Sigmoid colon (tissue), 7 donors: ENCODE measurements around the gene SORBS1. TPM values are rescaled to one million over a fixed set of nuclear protein-coding genes. Genes with fewer than 3 reads are reported as not detected.
A peak's percentile ranks its signal among the peaks of the same experiment; 100 is the strongest.

ENCODE experiments used
- DNase-seq: peaks from one replicate; pipeline ENCODE4 v3.0.0-alpha.2; 2019
- H3K27ac ChIP-seq, 4 donors: fragments of 200-600 bp; sonication (generic); one replicate each; pipeline ENCODE4 v1.5.1; 2016 to 2019; ENCODE audit warnings: mild to moderate bottlenecking in 1 of 4
- H3K27me3 ChIP-seq, 3 donors: fragments of 200-600 bp; sonication (generic); one replicate each; pipeline ENCODE4 v1.5.1; 2019; ENCODE audit warnings: mild to moderate bottlenecking in 1 of 3
- H3K36me3 ChIP-seq, 4 donors: fragments of 200-600 bp; sonication (generic); one replicate each; pipeline ENCODE4 v1.5.1; 2016 to 2019
- H3K4me1 ChIP-seq, 4 donors: fragments of 200-600 bp; sonication (generic); one replicate each; pipeline ENCODE4 v1.5.1; 2017 to 2019
- H3K4me3 ChIP-seq, 4 donors: fragments of 200-600 bp; sonication (generic); one replicate each; pipeline ENCODE4 v1.5.1; 2017 to 2019; ENCODE audit warnings: mild to moderate bottlenecking in 2 of 4, moderate library complexity in 1 of 4
- H3K9me3 ChIP-seq, 4 donors: fragments of 200-600 bp in 3 of 4; sonication (generic) in 3 of 4; one replicate each; pipeline versions ENCODE4 v1.5.1 to v1.6.1; 2013 to 2019
- EP300 ChIP-seq, 4 donors: sonication (generic); formaldehyde crosslinking; IDR thresholded peaks; one replicate each; pipeline ENCODE4 v1.6.1; 2017; ENCODE audit warnings: antibody characterized with exemption in 4 of 4
- POLR2A ChIP-seq, 2 donors: fragments of 450-650 bp; IDR thresholded peaks; one replicate each; pipeline ENCODE4 v1.6.1; 2016; ENCODE audit warnings: antibody characterized with exemption in 2 of 2, mild to moderate bottlenecking in 2 of 2, moderate library complexity in 2 of 2
- POLR2AphosphoS5 ChIP-seq, 4 donors: sonication (generic); formaldehyde crosslinking; IDR thresholded peaks; one replicate each; pipeline ENCODE4 v1.6.1; 2017; ENCODE audit warnings: antibody characterized with exemption in 4 of 4
- WGBS, 2 donors: extraction: QIAGEN DNeasy Blood & Tissue Kit; methylation state at CpG; one replicate each; pipeline ENCODE4 v1.1.7; 2013; 5-methylcytosine and 5-hydroxymethylcytosine counted together
- intact Hi-C: fragments of 100-400 bp; cut with DNase I; formaldehyde crosslinking; loops from one replicate; pipeline ENCODE4 v1.15.1; 2023
- polyA plus RNA-seq, 3 donors: library from polyadenylated mRNA; stranded (reverse); fragments of 200-250 nt; gene quantifications; one replicate each; pipeline ENCODE4 v1.2.3, GENCODE V29; 2013
- total RNA-seq, 4 donors: library from RNA; depleted of rRNA; stranded (reverse); fragments of >200 nt; gene quantifications; one replicate each; pipeline ENCODE4 v1.1.0, GENCODE V29; 2016
- TF ChIP-seq, protein P1 (sequence below), 4 experiments: fragments of 450-650 bp in 3 of 4; fragments of 200-600 bp in 1 of 4; IDR thresholded peaks; one replicate each; pipeline ENCODE4 v1.5.1; 2016 to 2019; ENCODE audit warnings: antibody characterized with exemption in 4 of 4, mild to moderate bottlenecking in 3 of 4, moderate library complexity in 2 of 4
- donor health status: healthy with polysubstance abuse.
- donor health status: Bipolar disorder and iron deficiency.
- donor health status: healthy.

Gene SORBS1
- total and polyA plus RNA-seq, 7 donors = 8.1 to 1,403 (median 664) TPM

- WGBS, 2 donors = 7 to 41% methylated on average over 14 of the region's 14 CpGs
- Histone ChIP-seq H3K27ac (peak overlapping the region; percentile 68 to 81 (median 75)), H3K27me3 (peaks cover 0 to 16% (median 5%) of the 10 kb centered on the region in 3 donors), H3K9me3 (no peaks in the 10 kb centered on the region), H3K36me3 (no peaks in the 10 kb centered on the region), H3K4me1 (peaks cover 0 to 42% (median 7%) of the 10 kb centered on the region in 4 donors), H3K4me3 (peak overlapping the region; percentile 68 to 86 (median 70))
- no peak for TF ChIP-seq EP300 (IDR thresholded peaks at IDR 0.05)
- no peak for TF ChIP-seq POLR2AphosphoS5 (IDR thresholded peaks at IDR 0.05)
- no peak for TF ChIP-seq POLR2A (IDR thresholded peaks at IDR 0.05)
- TF ChIP-seq, protein P1, sequence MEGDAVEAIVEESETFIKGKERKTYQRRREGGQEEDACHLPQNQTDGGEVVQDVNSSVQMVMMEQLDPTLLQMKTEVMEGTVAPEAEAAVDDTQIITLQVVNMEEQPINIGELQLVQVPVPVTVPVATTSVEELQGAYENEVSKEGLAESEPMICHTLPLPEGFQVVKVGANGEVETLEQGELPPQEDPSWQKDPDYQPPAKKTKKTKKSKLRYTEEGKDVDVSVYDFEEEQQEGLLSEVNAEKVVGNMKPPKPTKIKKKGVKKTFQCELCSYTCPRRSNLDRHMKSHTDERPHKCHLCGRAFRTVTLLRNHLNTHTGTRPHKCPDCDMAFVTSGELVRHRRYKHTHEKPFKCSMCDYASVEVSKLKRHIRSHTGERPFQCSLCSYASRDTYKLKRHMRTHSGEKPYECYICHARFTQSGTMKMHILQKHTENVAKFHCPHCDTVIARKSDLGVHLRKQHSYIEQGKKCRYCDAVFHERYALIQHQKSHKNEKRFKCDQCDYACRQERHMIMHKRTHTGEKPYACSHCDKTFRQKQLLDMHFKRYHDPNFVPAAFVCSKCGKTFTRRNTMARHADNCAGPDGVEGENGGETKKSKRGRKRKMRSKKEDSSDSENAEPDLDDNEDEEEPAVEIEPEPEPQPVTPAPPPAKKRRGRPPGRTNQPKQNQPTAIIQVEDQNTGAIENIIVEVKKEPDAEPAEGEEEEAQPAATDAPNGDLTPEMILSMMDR (IDR thresholded peaks at IDR 0.05) = no peak
- intact Hi-C loops = loop anchor here (5.0 kb wide), 1 partner anchor 43 kb away; no protein-coding TSS in a partner anchor
- no peak for DNase-seq
Observed at GRCh38 chr10:95289921-95290421, 271.2 kb downstream of the SORBS1 start.

- Histone ChIP-seq H3K9me3 (no peaks in the 10 kb centered on the region), H3K27me3 (peaks cover 0 to 16% (median 5%) of the 10 kb centered on the region in 3 donors), H3K36me3 (no peaks in the 10 kb centered on the region), H3K27ac (peak overlapping the region; percentile 68 to 81 (median 75)), H3K4me3 (peak overlapping the region; percentile 68 to 86 (median 70)), H3K4me1 (peaks cover 0 to 37% (median 7%) of the 10 kb centered on the region in 4 donors)
- TF ChIP-seq POLR2AphosphoS5 (IDR thresholded peaks at IDR 0.05) = no peak
- TF ChIP-seq, protein P1 (IDR thresholded peaks at IDR 0.05) = no peak
- TF ChIP-seq EP300 (IDR thresholded peaks at IDR 0.05) = no peak
- no peak for TF ChIP-seq POLR2A (IDR thresholded peaks at IDR 0.05)
- 15 to 50% methylated on average over 12 of the region's 12 CpGs for WGBS, 2 donors
- intact Hi-C loops = no loop called here
- DNase-seq = no peak
Observed at GRCh38 chr10:95289003-95289920, 271.9 kb downstream of the SORBS1 start.

DNA sequence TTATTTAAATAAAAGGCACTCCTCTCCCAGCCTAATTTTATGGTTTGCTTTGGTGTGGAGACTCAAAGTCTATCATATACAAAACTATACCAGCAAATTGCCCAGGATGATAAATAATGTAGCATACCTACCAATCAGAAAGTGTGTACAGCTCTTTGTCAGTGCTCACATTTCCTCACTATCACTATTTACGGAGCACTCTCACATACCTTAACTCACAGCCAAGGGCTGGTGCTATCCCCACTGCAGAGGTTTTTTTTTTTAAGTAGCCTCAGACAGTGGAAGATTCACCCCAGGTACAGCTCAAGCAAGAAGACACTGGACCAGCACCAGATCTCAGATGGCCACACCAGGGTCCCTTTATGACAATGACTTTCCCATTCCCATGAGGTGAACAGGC is 272.9 kb downstream of the SORBS1 start:
- Histone ChIP-seq H3K36me3 (no peaks in the 10 kb centered on the region), H3K4me1 (peaks cover 0 to 33% (median 7%) of the 10 kb centered on the region in 4 donors), H3K27me3 (peaks cover 0 to 16% (median 5%) of the 10 kb centered on the region in 3 donors), H3K9me3 (no peaks in the 10 kb centered on the region), H3K4me3 (no peak overlapping the region), H3K27ac (peak overlapping the region in 2 of 4 donors; percentile 78 to 81)
- no peak for DNase-seq
- 16 to 42% methylated on average over 1 of the region's 1 CpG for WGBS, 2 donors
- TF ChIP-seq EP300 (IDR thresholded peaks at IDR 0.05) (no peak), POLR2AphosphoS5 (IDR thresholded peaks at IDR 0.05) (no peak), POLR2A (IDR thresholded peaks at IDR 0.05) (no peak)
- TF ChIP-seq, protein P1 (IDR thresholded peaks at IDR 0.05) = no peak
- intact Hi-C loops = no loop called here

GRCh38 chr10:95287281-95287680 is 273.9 kb downstream of the SORBS1 start:
- Histone ChIP-seq H3K27ac (peak overlapping the region in 2 of 4 donors; percentile 78 to 81), H3K36me3 (no peaks in the 10 kb centered on the region), H3K9me3 (no peaks in the 10 kb centered on the region), H3K4me1 (peaks cover 0 to 31% (median 7%) of the 10 kb centered on the region in 4 donors), H3K4me3 (no peak overlapping the region), H3K27me3 (peaks cover 0 to 16% (median 5%) of the 10 kb centered on the region in 3 donors)
- intact Hi-C loops = no loop called here
- TF ChIP-seq POLR2A (IDR thresholded peaks at IDR 0.05) (no peak), POLR2AphosphoS5 (IDR thresholded peaks at IDR 0.05) (no peak), EP300 (IDR thresholded peaks at IDR 0.05) (no peak)
- TF ChIP-seq, protein P1 (IDR thresholded peaks at IDR 0.05) = no peak
- 20 to 50% methylated on average over 3 of the region's 3 CpGs for WGBS, 2 donors
- DNase-seq = no peak
